ENCODE results near the gene DNAH17. TPM values are rescaled to one million over a fixed set of nuclear protein-coding genes. Genes with fewer than 3 reads are reported as not detected.

The DNAH17 gene
- total and polyA plus RNA-seq, 2 of the 8 experiments (the other 6 are each of a cell fraction or from before 2014, with no cell fraction given) = 0.14 to 0.67 TPM

GRCh38 chr17:78608804-78609186, 31.6 kb upstream of the DNAH17 start:
- Histone ChIP-seq H3K56ac (replicated peaks; ENCODE audit: insufficient read length, low read depth, low read length) (no peak overlapping the region), H3K36me3 (ENCODE audit: control insufficient read depth in 2 of 4, insufficient read depth in 4 of 4, low read length in 3 of 4) (no peaks in the 10 kb centered on the region), H3K18ac (ENCODE audit: extremely low read depth, low read length) (no peak overlapping the region), H2BK12ac (ENCODE audit: low read depth, low read length) (no peak overlapping the region), H2BK15ac (ENCODE audit: low read length) (no peak overlapping the region), H3K14ac (ENCODE audit: insufficient read length) (no peak overlapping the region), H3K4me3 (ENCODE audit: extremely low read depth in 1 of 4, insufficient read depth in 2 of 4, low read depth in 3 of 4, low read length in 4 of 4) (no peak overlapping the region), H4K5ac (ENCODE audit: insufficient read length, low read depth, low read length) (no peak overlapping the region), H3K4ac (replicated peaks; ENCODE audit: insufficient read length, low read depth, low read length) (no peak overlapping the region), H2BK5ac (ENCODE audit: low read depth, low read length) (no peak overlapping the region), H2BK120ac (replicated peaks; ENCODE audit: low read depth, low read length) (no peak overlapping the region), H4K91ac (replicated peaks; ENCODE audit: insufficient read length, low read length) (no peak overlapping the region), H3K27ac (ENCODE audit: low read depth, low read length) (no peak overlapping the region), H2AFZ (ENCODE audit: low read length) (no peak overlapping the region), H2BK20ac (ENCODE audit: low read length) (no peak overlapping the region), H3K27me3 (replicated peaks in 1 of 4; ENCODE audit: control insufficient read depth in 3 of 4, extremely low read depth in 1 of 4, insufficient read depth in 3 of 4, low read length in 3 of 4) (peaks cover 0 to 10% (median 8%) of the 10 kb centered on the region in 4 experiments; a peak in 5 of 7 replicates), H3K79me2 (ENCODE audit: control insufficient read depth in 1 of 2, insufficient read depth in 2 of 2, low read length in 2 of 2) (no peaks in the 10 kb centered on the region), H4K8ac (ENCODE audit: extremely low read depth, insufficient read depth, low read length) (no peak overlapping the region), H3K23ac (ENCODE audit: insufficient read length) (no peak overlapping the region), H3K4me2 (ENCODE audit: insufficient read depth in 1 of 2, low read depth in 2 of 2, low read length in 2 of 2) (no peak overlapping the region), H3K79me1 (ENCODE audit: low read depth, low read length) (no peaks in the 10 kb centered on the region), H3K9ac (replicated peaks in 1 of 4; ENCODE audit: extremely low read depth in 1 of 4, low read depth in 3 of 4, low read length in 3 of 4) (no peak overlapping the region), H3K4me1 (replicated peaks in 1 of 4; ENCODE audit: control insufficient read depth in 3 of 4, insufficient read depth in 4 of 4, low read length in 3 of 4) (peaks cover 0 to 6% (median 0%) of the 10 kb centered on the region in 4 experiments; a peak in 2 of 7 replicates), H3K23me2 (ENCODE audit: low read depth, low read length) (no peaks in the 10 kb centered on the region), H4K20me1 (replicated peaks in 1 of 2; ENCODE audit: control insufficient read depth in 1 of 2, insufficient read depth in 2 of 2, low read length in 2 of 2) (no peaks in the 10 kb centered on the region), H3K9me3 (ENCODE audit: insufficient read depth in 2 of 2, low read depth in 1 of 2, low read length in 1 of 2) (peaks cover 0 to 7% of the 10 kb centered on the region in 2 experiments; a peak in 1 of 4 replicates), H2AK5ac (ENCODE audit: low read depth, low read length) (no peak overlapping the region)
- ChIA-PET CTCF (ENCODE audit: partially characterized antibody) (no interaction called here), POLR2A (ENCODE audit: partially characterized antibody) (no interaction called here)
- no peak for DNase-seq (ENCODE audit: low read depth in 1 of 2, low spot score in 2 of 2)
- 90% methylated on average over 8 of the region's 8 CpGs; no CpG with 5 or more reads in 1 of the 2 experiments for WGBS, 2 experiments (ENCODE audit: extremely low coverage in 1 of 2, insufficient coverage in 1 of 2, insufficient read length in 1 of 2, insufficient replicate concordance in 2 of 2, low coverage in 1 of 2, low lambda C conversion rate in 2 of 2, missing lambda C conversion rate in 1 of 2)
- FAIRE-seq = no peak
- TF ChIP-seq KDM1A (IDR thresholded peaks at IDR 0.05; ENCODE audit: borderline replicate concordance, low read length) (no peak), SP2 (IDR thresholded peaks at IDR 0.05; ENCODE audit: low read length) (no peak), SIX5 (IDR thresholded peaks at IDR 0.05; ENCODE audit: low read depth, low read length) (no peak), CBX8 (IDR thresholded peaks at IDR 0.05; ENCODE audit: borderline replicate concordance, low read depth, low read length) (no peak), EGR1 (IDR thresholded peaks at IDR 0.05; ENCODE audit: borderline replicate concordance, low read depth, low read length) (no peak), ATF2 (IDR thresholded peaks at IDR 0.05; ENCODE audit: low read length) (no peak), USF2 (IDR thresholded peaks at IDR 0.05; ENCODE audit: low read length) (no peak), JUN (IDR thresholded peaks at IDR 0.05; ENCODE audit: low read depth, low read length) (no peak), HDAC6 (IDR thresholded peaks at IDR 0.05; ENCODE audit: low read depth, low read length) (no peak), MAX (IDR thresholded peaks at IDR 0.05) (no peak)
